Measurements from ENCODE around the gene SNRPB2. TPM values are rescaled to one million over a fixed set of nuclear protein-coding genes. Genes with fewer than 3 reads are reported as not detected.

SNRPB2 gene
- total RNA-seq, 4 donors from 2014 or later = 8.2 to 59.5 (median 36.4) TPM

- no peaks in the 10 kb centered on the region for H3K36me3 ChIP-seq
- no peak overlapping the region for H3K27ac ChIP-seq
- TF ChIP-seq CTCF (IDR thresholded peaks at IDR 0.05) (no peak), POLR2A (IDR thresholded peaks at IDR 0.05) (no peak)
- no peaks in the 10 kb centered on the region for H3K4me1 ChIP-seq
- intact Hi-C loops (cut with DNase I; ENCODE audit: low total_unique reads) = no loop called here
- no peak for DNase-seq
- H3K9me3 ChIP-seq = no peaks in the 10 kb centered on the region
- H3K27me3 ChIP-seq = no peaks in the 10 kb centered on the region
- H3K4me3 ChIP-seq = no peak overlapping the region
These were observed 14.5 kb downstream of the SNRPB2 start for GRCh38 chr20:16744178-16744807.

- H3K4me3 ChIP-seq = no peak overlapping the region
- TF ChIP-seq POLR2A (IDR thresholded peaks at IDR 0.05) (no peak), CTCF (IDR thresholded peaks at IDR 0.05) (no peak)
- no peak overlapping the region for H3K27ac ChIP-seq
- DNase-seq = no peak
- H3K36me3 ChIP-seq = no peaks in the 10 kb centered on the region
- H3K4me1 ChIP-seq = no peaks in the 10 kb centered on the region
- intact Hi-C loops (cut with DNase I; ENCODE audit: low total_unique reads) = no loop called here
- no peaks in the 10 kb centered on the region for H3K27me3 ChIP-seq
- no peaks in the 10 kb centered on the region for H3K9me3 ChIP-seq
These were observed 15.4 kb downstream of the SNRPB2 start for GRCh38 chr20:16745204-16745603.

GRCh38 chr20:16747291-16747811 lies 17.5 kb downstream of the SNRPB2 start:
- H3K36me3 ChIP-seq = no peaks in the 10 kb centered on the region
- intact Hi-C loops (cut with DNase I; ENCODE audit: low total_unique reads) = no loop called here
- H3K9me3 ChIP-seq = no peaks in the 10 kb centered on the region
- no peaks in the 10 kb centered on the region for H3K4me1 ChIP-seq
- no peak overlapping the region for H3K27ac ChIP-seq
- no peak overlapping the region for H3K4me3 ChIP-seq
- no peak for TF ChIP-seq POLR2A (IDR thresholded peaks at IDR 0.05)
- no peak for TF ChIP-seq CTCF (IDR thresholded peaks at IDR 0.05)
- H3K27me3 ChIP-seq = no peaks in the 10 kb centered on the region
- DNase-seq = no peak

GRCh38 chr20:16748308-16748900 lies 18.6 kb downstream of the SNRPB2 start, which contains the start of gene OTOR:
Gene OTOR (plus strand): TSS chr20:16748358. CDS start chr20:16748402, 44 bp downstream.
- Histone ChIP-seq H3K4me3 (no peak within 1 kb of the TSS), H3K36me3 (no peaks in the 10 kb centered on the region), H3K27ac (no peak within 1 kb of the TSS), H3K9me3 (no peaks in the 10 kb centered on the region), H3K27me3 (no peaks in the 10 kb centered on the region), H3K4me1 (no peaks in the 10 kb centered on the region)
- intact Hi-C loops (cut with DNase I; ENCODE audit: low total_unique reads) = no loop called here
- DNase-seq = no peak
- TF ChIP-seq POLR2A (IDR thresholded peaks at IDR 0.05) = no peak
- no peak for TF ChIP-seq CTCF (IDR thresholded peaks at IDR 0.05)

DNA sequence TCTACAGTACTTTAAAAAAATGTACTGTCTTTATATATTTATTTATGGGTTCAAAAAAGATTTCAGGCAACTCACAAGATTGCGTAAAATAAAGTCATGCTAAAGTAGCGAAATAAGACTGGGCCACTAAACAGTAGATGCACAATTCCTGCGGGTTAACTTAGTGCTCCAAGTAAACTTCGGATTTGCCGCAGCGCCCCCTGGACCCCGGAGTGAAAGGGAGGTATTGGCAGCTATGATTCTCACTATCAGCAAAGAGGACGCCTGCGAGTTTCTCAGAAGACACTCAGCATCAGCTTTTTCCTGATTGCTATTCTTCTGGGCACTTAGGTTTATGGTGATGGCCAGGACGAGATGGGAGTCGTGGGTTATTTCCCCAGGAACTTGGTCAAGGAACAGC lies 19.7 kb downstream of the SNRPB2 start:
- H3K27me3 ChIP-seq = no peaks in the 10 kb centered on the region
- H3K4me1 ChIP-seq = no peaks in the 10 kb centered on the region
- no peak overlapping the region for H3K27ac ChIP-seq
- no peak for TF ChIP-seq POLR2A (IDR thresholded peaks at IDR 0.05)
- no peak for TF ChIP-seq CTCF (IDR thresholded peaks at IDR 0.05)
- intact Hi-C loops (cut with DNase I; ENCODE audit: low total_unique reads) = no loop called here
- no peaks in the 10 kb centered on the region for H3K9me3 ChIP-seq
- H3K36me3 ChIP-seq = no peaks in the 10 kb centered on the region
- no peak for DNase-seq
- H3K4me3 ChIP-seq = no peak overlapping the region
